ENCODE results near the gene EPM2AIP1. TPM values are rescaled to one million over a fixed set of nuclear protein-coding genes. Genes with fewer than 3 reads are reported as not detected.
"Not testable (repeated sequence)": the region's sequence is repeated elsewhere in the genome, so short reads cannot be mapped to it uniquely, and the experiment has no call there.

The EPM2AIP1 gene
- total RNA-seq, 1 donor from 2014 or later: 24.6 TPM

DNA sequence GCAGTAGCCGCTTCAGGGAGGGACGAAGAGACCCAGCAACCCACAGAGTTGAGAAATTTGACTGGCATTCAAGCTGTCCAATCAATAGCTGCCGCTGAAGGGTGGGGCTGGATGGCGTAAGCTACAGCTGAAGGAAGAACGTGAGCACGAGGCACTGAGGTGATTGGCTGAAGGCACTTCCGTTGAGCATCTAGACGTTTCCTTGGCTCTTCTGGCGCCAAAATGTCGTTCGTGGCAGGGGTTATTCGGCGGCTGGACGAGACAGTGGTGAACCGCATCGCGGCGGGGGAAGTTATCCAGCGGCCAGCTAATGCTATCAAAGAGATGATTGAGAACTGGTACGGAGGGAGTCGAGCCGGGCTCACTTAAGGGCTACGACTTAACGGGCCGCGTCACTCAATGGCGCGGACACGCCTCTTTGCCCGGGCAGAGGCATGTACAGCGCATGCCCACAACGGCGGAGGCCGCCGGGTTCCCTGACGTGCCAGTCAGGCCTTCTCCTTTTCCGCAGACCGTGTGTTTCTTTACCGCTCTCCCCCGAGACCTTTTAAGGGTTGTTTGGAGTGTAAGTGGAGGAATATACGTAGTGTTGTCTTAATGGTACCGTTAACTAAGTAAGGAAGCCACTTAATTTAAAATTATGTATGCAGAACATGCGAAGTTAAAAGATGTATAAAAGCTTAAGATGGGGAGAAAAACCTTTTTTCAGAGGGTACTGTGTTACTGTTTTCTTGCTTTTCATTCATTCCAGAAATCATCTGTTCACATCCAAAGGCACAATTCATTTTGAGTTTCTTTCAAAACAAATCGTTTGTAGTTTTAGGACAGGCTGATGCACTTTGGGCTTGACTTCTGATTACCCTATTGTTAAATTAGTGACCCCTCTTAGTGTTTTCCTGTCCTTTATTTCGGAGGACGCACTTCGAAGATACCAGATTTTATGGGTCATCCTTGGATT, 674 bp upstream of the EPM2AIP1 start, which contains the start of gene MLH1:
Gene MLH1, plus strand, starts transcription at position 193 of the 958 bp plus-strand sequence. Its CDS starts 30 bp downstream, at position 223.
- peak; percentile 100 for DNase-seq (ENCODE audit: low spot score)

DNA sequence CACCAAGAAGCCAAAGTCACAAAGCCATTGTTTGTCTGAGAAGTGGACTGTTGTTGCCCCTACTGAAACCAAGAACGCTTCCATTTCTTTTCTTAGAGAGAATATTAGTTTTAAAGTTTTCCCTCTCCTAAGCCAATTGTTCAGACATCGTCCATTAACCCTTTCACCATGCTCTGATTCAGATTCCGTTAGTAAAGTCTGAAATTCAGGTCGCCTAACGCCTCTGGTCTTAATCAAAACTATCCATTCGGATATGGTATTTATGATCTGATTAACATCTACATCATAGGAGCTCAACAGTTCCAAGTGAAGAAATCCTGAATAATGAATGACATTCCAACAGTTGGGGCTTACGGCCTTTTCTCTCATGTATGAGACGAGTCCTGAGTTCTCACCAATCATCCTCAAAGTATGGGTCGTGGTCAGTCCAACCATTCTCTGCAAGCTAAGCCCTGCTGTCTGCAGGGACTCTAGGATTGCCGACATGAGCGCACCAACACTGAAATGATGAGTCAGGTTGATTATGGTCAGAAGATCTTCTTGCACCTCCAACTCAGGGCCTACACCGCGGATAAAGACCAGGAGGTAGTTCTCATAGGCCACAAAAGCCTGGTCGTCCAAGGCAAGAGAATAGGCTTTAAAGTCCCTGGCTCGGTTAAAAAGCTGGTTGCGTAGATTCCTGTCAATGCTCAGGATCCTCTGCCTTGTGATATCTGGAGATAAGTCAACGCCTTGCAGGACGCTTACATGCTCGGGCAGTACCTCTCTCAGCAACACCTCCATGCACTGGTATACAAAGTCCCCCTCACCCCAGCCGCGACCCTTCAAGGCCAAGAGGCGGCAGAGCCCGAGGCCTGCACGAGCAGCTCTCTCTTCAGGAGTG, 767 bp downstream of the EPM2AIP1 start:
- DNase-seq (ENCODE audit: low spot score): no peak

DNA sequence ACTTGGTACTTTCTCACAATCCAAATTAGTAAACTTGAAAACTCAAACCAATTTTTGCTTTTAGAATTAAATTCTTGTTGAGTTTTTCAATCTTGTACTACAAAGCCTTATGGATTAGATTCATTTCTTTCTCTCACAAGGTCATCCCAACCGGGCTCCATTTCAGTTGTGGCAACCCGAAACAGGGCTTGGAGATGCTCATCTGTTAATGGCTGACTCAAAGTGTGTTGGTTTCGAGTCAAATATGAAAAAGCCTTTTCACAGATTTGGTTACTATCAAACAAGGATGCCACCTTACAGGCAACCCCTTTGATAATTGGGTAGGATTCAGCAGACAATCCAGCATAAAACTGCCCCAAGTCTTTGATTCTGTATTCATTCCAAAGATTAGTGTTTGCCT, 1.8 kb downstream of the EPM2AIP1 start:
- DNase-seq (ENCODE audit: low spot score): no peak

DNA sequence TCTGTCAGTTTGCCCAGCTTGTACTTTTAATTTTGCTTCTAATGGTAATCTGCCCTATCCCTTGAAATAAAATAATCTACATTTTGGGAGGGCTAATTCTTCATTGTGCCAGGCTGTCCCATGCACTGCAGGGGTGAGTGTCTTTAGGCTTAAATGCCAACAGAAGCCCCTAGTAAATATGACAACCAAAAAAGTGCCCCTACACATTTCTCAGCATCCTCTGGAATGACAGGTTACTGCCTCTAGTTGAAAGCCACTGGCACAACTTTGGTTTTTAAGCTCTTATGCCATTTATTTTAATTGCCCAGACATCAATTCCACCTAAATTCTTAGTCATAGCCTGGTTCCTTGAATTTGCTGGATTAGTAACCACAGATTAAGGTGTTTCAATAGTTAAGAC, 3.4 kb downstream of the EPM2AIP1 start:
- no peak for DNase-seq (ENCODE audit: low spot score)

DNA sequence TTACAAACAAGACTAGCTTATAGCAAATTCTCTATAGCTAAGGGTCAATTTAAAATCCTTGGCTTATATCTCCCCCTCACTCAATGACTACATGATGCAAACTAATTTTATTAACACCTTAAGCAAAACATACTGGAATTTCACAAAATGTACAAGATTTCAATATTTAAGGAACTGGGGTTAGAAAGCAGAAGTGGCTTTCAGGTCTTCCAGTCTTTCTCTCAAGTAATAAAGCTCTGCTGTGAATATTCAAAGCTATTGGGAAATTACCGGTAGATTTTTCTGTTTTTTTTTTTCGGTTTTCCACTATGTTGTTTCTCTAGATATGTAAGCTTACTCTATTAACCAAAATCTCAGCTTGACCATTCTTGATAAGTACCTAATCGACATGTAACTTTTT, 3.9 kb downstream of the EPM2AIP1 start:
- no peak for DNase-seq (ENCODE audit: low spot score)

DNA sequence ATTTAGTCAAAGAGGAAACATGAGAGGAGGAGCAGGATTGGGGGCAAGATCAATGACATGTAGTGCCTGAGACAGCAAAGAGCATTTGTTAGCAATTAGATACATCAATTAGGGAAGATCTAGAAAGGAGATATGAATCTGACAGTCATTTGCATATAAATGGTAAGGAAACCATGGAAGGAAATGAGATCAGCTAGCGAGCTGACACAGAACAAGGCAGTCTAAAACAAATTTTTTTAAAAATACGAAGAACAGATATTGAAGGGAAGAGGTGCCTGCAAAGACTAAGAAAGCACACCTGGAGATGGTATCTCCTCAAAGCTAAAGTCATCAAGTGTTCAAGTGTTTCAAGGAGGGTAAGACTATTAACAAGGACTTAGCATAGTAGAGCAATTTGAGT, 4.6 kb downstream of the EPM2AIP1 start:
- DNase-seq (ENCODE audit: low spot score): no peak

DNA sequence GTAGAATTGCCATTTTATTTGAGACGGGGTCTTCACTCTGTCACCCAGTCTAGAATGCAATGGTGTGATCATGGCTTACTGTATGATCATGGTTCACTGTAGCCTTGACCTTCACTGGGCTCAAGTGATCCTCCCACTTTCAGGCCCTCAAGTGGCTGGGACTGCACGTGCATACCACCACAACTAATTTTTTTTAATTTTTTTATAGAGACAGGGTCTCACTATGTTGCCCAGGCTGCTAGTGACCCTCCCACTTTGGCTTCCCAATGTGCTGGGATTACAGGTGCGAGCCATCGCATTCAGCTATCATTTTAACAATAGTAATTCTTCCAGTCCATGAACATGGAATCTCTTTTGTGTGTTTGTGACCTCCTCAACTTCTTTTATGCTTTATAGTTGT, 11.9 kb downstream of the EPM2AIP1 start:
- no peak for DNase-seq (ENCODE audit: low spot score)

DNA sequence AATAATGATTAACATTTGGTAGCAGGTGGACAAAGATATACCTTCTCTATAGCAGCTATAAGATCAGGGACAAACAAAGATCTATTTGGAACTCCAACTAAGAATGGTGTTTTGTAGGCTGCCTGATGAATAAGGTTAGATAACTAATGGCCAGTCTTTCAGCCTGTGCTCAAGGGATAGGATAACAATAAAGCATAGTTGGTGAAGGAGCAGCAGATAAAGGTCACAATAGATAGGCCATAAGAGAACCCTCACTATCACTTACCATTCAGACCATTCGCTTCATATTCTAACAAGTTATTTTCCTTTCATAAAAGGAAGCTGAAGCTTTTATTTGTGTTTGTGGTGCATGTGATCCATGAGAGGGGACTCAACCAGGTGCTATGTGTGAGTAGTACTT, 19.8 kb downstream of the EPM2AIP1 start:
- DNase-seq (ENCODE audit: low spot score): no peak

DNA sequence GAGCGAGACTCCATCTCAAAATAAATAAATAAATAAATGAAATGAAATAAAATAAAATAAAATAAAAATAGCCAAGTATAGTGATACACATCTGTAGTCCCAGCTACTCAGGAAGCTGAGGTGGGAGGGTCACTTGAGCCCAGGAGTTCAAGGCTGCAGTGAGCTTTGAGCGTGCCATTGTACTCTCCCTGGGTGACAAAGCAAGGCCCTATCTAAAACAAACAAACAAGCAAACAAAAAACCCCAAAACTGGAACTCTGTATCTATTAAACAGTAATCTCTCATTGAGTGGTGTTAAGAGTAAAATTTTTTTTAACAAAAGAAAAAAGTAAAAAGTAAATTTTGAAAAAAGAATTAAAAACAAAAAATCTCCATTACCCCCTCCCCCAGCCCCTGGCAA, 20.8 kb downstream of the EPM2AIP1 start:
- DNase-seq (ENCODE audit: low spot score): no peak

DNA sequence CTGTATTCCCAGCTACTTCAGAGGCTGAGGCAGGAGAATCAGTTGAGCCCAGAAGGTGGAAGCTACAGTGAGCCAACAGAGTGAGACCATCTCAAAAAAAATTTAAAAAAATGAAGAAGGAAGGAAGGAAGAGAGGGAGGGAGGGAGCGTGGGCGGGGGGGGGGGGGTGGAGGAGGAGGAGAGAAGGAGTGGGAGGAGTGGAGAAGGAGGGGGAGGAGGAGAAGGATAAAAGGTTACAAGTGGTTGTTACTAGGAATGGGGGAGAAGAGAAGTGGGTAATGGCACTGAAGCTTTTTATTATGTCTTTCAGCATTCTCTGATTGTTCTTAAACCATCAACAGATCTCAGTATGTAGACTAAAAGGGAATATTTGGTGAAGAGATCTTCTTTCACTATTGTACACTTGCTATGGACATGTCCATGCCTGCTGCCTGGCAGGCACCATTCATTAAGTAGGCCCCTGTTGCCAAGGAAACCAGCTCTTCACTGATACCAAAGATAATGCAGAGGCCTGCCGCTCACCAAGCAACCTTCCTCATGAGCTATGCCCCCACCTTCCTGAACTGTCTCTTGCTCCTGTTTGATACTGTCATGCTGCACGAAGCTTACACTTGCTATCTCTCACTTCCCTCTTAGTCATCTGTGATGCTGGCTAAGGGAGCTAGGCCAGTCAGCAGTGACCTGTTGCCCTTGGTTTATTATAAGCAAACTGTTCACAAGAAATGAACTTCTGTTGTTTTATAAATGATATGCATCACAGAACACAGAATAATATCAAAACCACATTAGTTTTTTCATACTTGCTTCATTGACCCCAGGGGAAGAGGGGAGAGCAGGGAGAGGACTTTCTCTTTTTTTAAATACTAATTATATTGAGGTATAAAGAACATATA, 23.1 kb downstream of the EPM2AIP1 start:
- peak; percentile 16 for DNase-seq (ENCODE audit: low spot score)

DNA sequence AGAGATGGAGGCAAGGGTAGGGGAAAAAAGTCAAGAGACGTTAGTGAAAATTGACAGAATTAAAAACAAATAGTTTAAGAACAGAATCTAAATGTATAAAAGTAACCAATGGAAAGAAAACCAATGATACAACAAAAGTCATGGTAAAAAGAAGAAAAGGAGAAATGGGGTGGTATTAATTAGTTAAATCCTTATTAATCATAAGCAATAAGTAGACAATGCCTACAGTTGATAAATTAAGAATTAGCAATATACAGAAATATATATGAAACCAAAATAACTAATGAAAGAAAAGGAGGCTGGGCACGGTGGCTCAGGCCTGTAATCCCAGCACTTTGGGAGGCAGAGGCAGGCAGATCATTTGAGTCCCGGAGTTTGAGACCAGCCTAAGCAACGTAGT, 23.8 kb downstream of the EPM2AIP1 start:
- no peak for DNase-seq (ENCODE audit: low spot score)

DNA sequence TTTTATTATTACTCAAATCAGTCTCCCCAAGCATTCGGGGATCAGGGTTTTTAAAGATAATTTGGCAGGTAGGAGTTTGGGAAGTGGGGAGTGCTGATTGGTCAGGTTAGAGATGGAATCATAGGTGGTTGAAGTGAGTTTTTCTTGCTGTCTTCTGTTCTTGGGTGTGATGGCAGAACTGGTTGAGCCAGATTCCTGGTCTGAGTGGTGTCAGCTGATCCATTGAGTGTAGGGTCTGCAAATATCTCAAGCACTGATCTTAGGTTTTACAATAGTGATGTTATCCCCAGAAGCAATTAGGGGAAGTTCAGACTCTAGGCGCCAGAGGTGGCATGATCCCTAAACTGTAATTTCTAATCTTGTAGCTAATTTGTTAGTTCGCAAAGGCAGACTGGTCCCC, 27.5 kb downstream of the EPM2AIP1 start:
- peak; percentile 24 for DNase-seq (ENCODE audit: low spot score)

DNA sequence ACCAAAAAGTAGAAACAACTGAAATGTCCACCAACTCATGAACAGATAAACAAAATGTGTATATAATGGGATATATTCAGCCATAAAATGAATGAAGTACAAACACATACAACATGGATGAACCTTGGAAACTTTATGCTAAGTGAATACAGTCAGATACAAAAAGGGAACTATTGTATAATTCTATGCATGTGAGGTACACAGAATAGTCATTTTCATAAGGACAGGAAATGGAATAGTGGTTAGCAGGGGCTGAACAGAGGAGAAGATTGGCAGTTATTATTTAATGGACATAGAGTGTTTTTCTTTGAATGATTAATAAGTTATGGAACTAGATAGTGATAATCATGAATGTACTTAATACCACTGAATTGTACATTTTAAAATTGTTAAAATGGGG, 28.1 kb downstream of the EPM2AIP1 start:
- no peak for DNase-seq (ENCODE audit: low spot score)

DNA sequence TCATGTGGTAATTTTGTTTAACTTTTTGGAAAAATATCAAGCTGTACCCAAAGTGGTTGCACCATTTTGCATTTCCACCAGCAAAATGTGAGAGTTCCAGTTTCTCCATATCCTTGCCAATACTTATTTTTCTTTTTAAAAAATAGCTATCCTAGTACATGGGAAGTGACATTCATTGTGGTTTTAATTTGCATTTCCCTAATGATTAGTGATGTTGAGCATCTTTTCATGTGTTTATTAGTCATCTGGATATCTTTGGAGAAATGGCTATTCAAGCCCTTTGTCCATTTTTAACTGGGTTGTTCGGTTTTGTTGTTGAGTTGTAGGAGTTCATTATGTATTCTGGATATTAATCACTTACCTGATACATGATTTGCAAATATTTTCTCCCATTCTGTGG, 28.6 kb downstream of the EPM2AIP1 start:
- DNase-seq (ENCODE audit: low spot score): no peak

DNA sequence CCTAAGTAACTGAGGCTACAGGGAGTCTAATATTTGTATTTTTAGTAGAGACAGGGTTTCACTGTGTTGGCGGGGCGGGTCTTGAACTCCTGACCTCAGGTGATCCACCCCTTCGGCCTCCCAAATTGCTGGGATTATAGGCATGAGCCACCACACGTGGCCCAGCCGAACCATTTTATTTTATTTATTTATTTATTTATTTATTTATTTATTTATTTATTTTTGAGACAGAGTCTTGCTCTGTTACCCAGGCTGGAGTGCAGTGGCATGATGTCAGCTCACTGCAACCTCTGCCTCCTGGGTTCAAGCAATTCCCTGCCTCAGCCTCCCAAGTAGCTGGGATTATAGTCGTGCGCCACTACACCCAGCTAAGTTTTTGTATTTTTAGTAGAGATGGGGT, 29.9 kb downstream of the EPM2AIP1 start:
- not testable (repeated sequence) for DNase-seq (ENCODE audit: low spot score)

DNA sequence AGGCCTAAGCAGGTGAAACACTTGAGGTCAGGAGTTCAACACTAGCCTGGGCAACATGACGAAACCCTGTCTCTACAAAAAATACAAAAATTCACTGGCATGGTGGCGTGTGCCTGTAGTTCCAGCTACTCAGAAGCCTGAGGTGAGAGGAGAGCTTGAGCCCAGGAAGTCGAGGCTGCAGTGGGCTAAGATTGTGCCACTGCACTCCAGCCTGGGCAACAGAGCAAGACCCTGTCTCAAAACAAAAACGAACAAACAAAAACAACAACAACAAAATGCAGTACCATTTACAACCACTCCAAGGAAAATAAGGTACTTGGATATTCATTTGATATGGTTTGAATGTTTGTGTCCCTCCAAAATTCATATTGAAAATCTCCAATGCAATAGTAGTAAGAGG, 32.4 kb downstream of the EPM2AIP1 start:
- no peak for DNase-seq (ENCODE audit: low spot score)

DNA sequence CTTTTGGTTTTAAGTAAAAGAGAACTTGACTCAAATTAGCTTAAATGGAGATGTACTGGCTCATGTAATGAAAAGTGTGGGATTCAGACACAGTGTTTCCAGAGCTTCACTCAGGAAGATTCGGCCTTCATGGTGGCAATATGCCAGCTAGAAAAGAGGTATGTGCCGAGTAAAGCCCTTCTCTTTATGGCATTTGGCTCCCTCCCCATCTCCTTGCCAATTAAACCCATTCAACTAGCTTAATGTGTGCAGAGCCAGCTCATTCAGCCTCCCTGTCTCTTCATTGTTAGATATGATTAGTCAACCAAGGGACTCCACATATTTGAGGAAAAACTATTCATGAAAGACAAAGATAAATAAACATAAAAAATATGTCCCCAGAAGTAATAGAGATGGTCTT, 33.1 kb downstream of the EPM2AIP1 start:
- no peak for DNase-seq (ENCODE audit: low spot score)

DNA sequence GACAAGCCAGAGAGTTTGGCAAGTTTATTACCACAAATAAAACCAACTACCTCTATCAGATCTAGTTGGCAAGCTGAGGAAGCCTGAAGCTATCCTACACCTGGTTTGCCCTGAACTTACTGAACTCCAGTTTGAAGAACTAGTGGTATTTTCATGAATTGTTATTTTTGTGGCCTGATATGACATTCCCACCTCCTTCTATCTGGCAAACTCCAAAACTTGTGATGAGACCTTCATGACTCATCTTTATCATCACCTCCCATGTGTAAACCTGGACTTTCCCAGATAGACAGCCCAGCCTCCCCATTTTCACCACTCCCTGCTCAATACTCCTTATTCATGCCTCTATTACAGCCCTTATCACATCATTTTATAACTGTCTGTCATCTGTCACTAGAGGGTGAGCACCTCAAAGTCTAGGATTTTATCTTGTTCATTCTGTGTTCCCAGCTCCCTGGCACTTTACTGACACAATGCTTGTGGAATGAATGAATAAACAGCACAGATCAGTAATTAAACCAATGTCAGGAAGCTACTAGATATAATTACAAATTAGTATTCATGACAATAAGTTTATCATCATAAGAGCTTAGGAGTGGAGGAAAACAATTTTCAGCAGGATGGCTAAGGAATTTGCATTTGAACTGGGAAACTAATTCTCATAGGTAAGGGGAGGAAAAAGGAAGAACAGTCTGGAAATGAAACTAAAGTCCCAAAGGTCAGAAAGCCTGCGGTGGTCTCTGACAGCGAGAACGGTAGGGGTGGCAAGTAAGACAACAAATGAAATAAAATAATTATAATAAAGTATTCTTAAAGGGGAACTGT, 34.9 kb downstream of the EPM2AIP1 start:
- DNase-seq (ENCODE audit: low spot score): no peak

DNA sequence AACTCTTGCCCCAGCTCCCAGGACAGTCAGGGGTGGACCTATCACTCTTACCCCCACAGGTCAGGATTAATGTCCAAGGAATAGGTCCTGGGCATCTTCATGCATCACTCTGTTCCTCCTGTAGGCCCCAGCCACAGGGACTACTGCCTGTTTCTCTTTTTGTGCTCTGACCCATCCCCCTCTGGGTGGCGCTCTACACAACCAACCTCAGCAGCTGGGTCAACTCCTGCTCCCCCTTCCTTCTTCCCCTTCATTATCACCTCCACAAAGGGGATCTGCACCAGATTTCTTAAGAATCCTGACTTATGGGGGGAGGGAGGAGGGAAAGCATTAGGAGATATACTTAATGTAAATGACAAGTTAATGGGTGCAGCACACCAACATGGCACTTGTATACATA, 35.9 kb downstream of the EPM2AIP1 start:
- no peak for DNase-seq (ENCODE audit: low spot score)

DNA sequence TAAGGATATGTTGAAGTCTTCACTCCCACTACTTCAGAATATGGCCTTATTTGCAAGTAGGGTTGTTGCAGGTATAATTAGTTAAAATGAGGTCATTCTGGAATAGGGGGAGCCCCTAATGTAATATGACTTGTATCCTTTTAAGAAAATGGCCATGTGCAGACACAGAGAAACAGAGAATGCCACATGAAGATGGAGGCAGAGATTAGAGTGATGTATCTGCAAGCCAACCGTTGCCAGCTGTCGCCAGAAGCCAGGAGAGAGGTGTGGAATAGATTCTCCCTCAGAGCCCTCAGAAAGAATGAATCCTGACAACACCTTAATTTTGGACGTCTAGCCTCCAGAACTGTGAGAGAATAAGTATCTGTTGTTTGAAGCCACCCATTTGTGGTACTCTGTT, 36.8 kb downstream of the EPM2AIP1 start:
- DNase-seq (ENCODE audit: low spot score): no peak
